ENCODE results near the gene CHST8.

Gene CHST8

DNA sequence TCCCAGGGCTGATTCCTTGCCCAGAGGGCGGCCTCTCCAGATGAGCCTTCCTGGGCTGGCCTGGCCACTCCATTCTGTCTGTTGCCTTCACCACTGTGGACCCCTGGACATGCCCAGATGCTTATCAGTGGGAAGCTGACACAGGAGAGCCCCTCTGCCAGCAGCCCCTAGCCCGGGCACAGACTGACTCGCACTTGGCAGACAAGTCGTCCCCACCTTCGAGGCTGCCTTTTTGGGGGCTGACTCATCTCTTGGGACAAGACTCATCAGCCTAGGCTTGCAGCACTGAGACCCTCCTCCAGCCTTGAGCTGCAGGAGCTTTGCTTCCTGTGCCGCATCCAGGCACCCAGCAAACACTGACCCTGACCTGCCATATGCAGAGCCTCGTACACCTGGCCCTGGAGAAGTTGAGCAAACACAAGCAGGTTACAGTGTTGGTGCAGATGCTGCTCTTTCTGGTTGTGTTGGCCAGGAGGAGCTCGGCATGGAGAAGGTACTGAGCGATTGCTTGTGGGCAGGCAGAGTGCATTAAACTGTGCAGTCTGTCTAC lies 8.1 kb downstream of the CHST8 start:
- Histone ChIP-seq H3K4me1 (ENCODE audit: control insufficient read depth, insufficient read depth, low read length) (peaks cover 15% of the 10 kb centered on the region; the same call in 1 of the 2 replicates), H3K4me3 (ENCODE audit: low read depth, low read length) (no peak overlapping the region), H3K36me3 (ENCODE audit: control insufficient read depth, insufficient read depth, low read length) (no peaks in the 10 kb centered on the region), H3K27me3 (ENCODE audit: control insufficient read depth, insufficient read depth, low read length) (peaks cover 12% of the 10 kb centered on the region; the same call in 1 of the 2 replicates), H3K27ac (ENCODE audit: low read depth, low read length) (no peak overlapping the region), H3K9ac (ENCODE audit: low read length) (no peak overlapping the region), H3K9me3 (ENCODE audit: control insufficient read depth, insufficient read depth, low read depth, low read length) (no peaks in the 10 kb centered on the region)

DNA sequence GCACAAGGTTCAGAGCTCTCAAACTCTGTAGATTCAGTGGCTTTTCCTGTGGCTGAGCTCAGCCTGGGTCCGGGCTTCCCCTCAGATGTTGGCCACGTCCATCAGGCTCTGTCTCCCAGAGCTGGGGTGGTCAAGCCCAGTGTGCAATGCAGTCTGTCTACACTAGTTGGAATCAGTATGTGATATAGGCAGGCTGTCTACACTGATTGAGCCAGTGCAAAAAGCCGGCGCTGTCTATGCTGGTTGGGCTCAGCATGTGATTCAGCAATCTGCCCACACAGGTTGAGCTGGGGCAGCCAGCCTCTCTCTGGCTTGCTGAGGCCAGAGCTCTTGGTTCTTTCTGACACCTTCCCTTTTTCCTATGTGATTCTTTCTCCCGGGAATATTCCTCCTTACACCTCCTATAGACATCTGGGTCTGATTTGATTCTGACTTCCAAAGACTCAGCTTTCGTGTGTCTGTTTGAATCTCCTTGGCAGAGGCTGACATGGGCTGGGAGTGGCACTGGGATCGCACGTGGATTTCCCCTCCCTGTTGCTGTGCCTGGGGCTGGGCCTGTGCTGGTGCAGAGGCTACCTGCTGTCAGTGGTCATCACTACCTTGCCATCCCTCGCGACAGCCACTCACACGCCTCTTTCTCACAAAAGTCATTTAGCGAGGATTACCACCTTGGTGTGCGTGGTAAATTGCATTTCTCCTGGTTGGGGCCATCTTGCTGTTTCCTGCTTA lies 9.3 kb downstream of the CHST8 start:
- Histone ChIP-seq H3K9me3 (ENCODE audit: control insufficient read depth, insufficient read depth, low read depth, low read length) (no peaks in the 10 kb centered on the region), H3K9ac (ENCODE audit: low read length) (no peak overlapping the region), H3K27ac (ENCODE audit: low read depth, low read length) (no peak overlapping the region), H3K36me3 (ENCODE audit: control insufficient read depth, insufficient read depth, low read length) (no peaks in the 10 kb centered on the region), H3K27me3 (ENCODE audit: control insufficient read depth, insufficient read depth, low read length) (peaks cover 1% of the 10 kb centered on the region; the same call in 1 of the 2 replicates), H3K4me1 (ENCODE audit: control insufficient read depth, insufficient read depth, low read length) (peaks cover 16% of the 10 kb centered on the region; the same call in 1 of the 2 replicates), H3K4me3 (ENCODE audit: low read depth, low read length) (no peak overlapping the region)

DNA sequence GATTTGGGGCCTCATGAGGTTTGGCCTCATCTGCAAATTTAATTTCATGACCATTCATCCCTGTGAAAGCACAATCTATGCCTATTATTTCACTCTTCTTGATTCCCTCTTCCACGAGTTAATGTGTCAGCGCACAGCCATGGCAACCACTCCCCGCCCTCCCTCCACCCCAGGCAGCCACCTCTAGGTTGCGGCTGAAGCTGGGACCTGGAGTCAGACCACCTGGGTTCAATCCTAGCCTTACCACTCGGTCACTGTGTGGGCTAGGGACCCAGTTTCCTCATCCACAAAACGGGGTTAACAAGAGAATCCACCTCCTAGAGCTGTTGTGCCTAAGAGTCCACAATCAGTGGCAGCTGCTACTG lies 9.8 kb downstream of the CHST8 start:
- Histone ChIP-seq H3K27me3 (ENCODE audit: control insufficient read depth, insufficient read depth, low read length) (no peaks in the 10 kb centered on the region), H3K27ac (ENCODE audit: low read depth, low read length) (no peak overlapping the region), H3K4me1 (ENCODE audit: control insufficient read depth, insufficient read depth, low read length) (peaks cover 17% of the 10 kb centered on the region; the same call in 1 of the 2 replicates), H3K9ac (ENCODE audit: low read length) (no peak overlapping the region), H3K36me3 (ENCODE audit: control insufficient read depth, insufficient read depth, low read length) (no peaks in the 10 kb centered on the region), H3K9me3 (ENCODE audit: control insufficient read depth, insufficient read depth, low read depth, low read length) (no peaks in the 10 kb centered on the region), H3K4me3 (ENCODE audit: low read depth, low read length) (no peak overlapping the region)

DNA sequence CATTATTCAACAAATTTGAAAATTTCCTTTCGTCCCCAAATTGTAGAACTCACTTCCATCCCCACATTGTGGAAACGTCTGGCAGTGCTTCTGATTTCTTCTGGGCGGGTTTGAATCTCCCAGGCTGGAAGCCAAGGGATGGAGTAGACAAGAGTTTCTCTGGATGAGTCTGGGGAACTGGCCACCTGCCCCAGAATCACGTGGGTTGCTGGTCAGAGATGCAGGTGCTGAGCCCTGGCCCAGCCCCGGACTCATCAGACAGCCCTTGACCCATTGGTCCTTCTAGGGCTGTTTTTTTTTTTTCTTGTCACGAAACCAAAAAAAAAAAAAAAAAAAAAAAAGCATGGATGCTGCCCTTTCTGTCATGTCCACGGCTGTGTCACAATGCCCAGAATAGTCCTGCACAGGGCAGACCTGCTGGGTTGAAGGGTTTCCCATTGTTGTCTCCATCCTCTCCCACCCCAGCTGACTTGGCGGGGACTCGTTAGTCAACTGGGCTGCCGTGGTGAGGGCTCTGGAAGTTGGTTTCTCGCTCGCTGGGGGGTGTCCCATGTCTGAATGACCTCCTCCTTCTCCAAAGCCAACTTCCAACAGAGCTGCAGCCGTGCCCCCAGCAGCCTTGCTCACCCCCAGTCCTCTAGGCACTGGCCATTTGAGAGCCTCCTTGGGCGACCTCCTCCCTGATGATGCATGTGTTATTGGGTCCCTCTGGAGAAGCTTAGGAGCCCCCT lies 12.8 kb downstream of the CHST8 start:
- Histone ChIP-seq H3K36me3 (ENCODE audit: control insufficient read depth, insufficient read depth, low read length) (no peaks in the 10 kb centered on the region), H3K27me3 (ENCODE audit: control insufficient read depth, insufficient read depth, low read length) (no peaks in the 10 kb centered on the region), H3K9ac (ENCODE audit: low read length) (no peak overlapping the region), H3K27ac (ENCODE audit: low read depth, low read length) (no peak overlapping the region), H3K4me3 (ENCODE audit: low read depth, low read length) (no peak overlapping the region), H3K4me1 (ENCODE audit: control insufficient read depth, insufficient read depth, low read length) (peaks cover 41% of the 10 kb centered on the region), H3K9me3 (ENCODE audit: control insufficient read depth, insufficient read depth, low read depth, low read length) (no peaks in the 10 kb centered on the region)

DNA sequence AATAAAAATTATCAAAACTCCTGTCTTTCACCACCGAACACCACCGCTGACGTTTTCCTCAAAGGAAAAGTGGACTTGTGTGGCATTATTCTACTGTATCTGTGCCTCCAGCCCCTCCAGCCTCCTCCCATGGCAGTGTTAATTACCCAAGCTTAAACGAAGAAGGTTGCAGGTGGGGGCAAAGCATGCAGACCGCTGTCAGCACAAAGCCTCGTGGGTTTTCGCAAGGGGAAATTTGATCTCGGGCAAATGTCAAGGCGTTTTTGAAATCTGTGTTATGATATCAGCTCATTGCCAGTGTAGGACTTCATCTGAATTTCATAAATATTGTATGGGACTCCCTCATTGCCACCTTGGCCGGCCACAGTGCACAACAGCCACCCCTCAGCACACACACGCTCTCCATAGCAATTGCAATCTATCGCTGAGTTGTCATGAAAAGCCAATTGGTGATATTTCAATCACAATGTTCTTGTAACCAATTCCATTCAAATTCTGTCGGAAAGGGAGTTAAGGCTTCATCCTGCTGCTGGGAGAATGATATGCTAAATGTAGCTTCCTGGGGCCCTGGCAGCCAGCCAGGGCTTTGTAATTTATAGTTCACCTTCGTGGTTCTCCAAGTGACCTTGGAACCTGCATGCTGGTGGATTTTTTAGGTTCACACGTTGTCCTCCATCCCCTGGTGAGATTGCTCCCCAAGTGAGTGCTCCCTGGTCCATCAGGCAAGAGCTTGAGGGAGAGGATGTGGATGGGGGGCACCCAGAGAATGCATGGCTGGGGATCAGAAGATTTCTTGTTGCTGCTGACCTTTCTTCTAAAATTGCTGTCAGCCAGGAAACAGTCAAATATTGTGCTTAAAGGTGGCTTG lies 16.6 kb downstream of the CHST8 start:
- H3K27me3 ChIP-seq (ENCODE audit: control insufficient read depth, insufficient read depth, low read length) = no peaks in the 10 kb centered on the region
- H3K4me1 ChIP-seq (ENCODE audit: control insufficient read depth, insufficient read depth, low read length) = peaks cover 40% of the 10 kb centered on the region
- peak overlapping the region; percentile 53; the same call in 1 of the 2 replicates for H3K27ac ChIP-seq (ENCODE audit: low read depth, low read length)
- H3K9ac ChIP-seq (ENCODE audit: low read length) = peak overlapping the region; percentile 38
- H3K36me3 ChIP-seq (ENCODE audit: control insufficient read depth, insufficient read depth, low read length) = no peaks in the 10 kb centered on the region
- no peaks in the 10 kb centered on the region for H3K9me3 ChIP-seq (ENCODE audit: control insufficient read depth, insufficient read depth, low read depth, low read length)
- H3K4me3 ChIP-seq (ENCODE audit: low read depth, low read length) = peak overlapping the region; percentile 34; the same call in 1 of the 2 replicates

DNA sequence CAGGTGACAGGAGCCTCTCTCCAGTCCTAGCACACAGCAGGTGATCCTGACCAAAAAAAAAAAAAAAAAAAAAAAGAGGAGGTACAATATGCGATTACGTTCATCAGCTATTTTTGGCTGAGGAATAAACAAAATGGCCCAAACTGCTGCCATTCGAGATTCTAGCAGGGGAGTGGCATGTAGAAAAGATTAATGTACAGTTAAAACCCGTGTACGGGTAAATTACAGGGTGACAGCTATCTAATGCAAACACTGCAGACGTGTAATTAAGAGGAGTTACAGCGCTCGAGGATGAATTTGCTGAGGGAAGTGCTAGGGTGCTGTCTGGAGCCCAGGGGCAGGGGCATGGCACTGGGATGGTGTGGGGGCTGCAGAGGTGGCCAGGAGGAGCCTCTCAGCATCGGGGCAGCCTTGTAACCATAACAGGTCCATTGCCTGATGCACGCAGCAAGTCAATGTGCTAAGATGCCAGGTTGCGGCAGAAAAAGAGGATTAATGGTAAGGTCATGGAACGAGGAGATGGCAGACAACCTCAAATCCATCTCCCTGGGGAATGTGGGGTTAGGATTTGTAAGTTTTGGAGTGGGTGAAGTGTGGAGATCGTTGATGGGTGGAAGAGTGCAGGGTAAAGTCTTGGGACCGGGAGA lies 17.4 kb downstream of the CHST8 start:
- H3K9me3 ChIP-seq (ENCODE audit: control insufficient read depth, insufficient read depth, low read depth, low read length) = no peaks in the 10 kb centered on the region
- peaks cover 40% of the 10 kb centered on the region for H3K4me1 ChIP-seq (ENCODE audit: control insufficient read depth, insufficient read depth, low read length)
- H3K9ac ChIP-seq (ENCODE audit: low read length) = peak overlapping the region; percentile 23
- peak overlapping the region; percentile 34; the same call in 1 of the 2 replicates for H3K4me3 ChIP-seq (ENCODE audit: low read depth, low read length)
- H3K36me3 ChIP-seq (ENCODE audit: control insufficient read depth, insufficient read depth, low read length) = no peaks in the 10 kb centered on the region
- H3K27me3 ChIP-seq (ENCODE audit: control insufficient read depth, insufficient read depth, low read length) = no peaks in the 10 kb centered on the region
- H3K27ac ChIP-seq (ENCODE audit: low read depth, low read length) = peak overlapping the region; percentile 53; the same call in 1 of the 2 replicates

DNA sequence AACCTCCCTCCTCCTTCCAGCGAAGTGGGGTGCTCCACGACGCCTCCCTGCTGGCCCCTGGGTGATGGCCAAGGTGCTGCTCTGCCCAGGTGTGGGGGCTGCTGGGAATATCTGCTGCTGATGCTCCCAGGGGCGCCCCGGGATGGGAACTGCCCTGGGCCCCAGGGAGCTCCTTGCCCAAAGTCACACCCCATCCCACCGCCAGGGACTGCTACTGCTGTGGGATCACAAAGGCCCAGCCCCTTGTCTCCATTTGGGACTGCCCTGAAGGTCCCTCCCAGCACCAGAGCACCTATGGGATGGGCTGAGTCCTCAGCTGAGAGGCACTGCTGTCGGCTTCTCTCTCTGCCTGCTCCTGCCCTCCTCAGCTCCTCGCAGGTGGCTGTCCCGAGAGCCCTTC lies 19.0 kb downstream of the CHST8 start:
- Histone ChIP-seq H3K9me3 (ENCODE audit: control insufficient read depth, insufficient read depth, low read depth, low read length) (no peaks in the 10 kb centered on the region), H3K4me1 (ENCODE audit: control insufficient read depth, insufficient read depth, low read length) (peaks cover 40% of the 10 kb centered on the region), H3K4me3 (ENCODE audit: low read depth, low read length) (no peak overlapping the region), H3K27ac (ENCODE audit: low read depth, low read length) (no peak overlapping the region), H3K27me3 (ENCODE audit: control insufficient read depth, insufficient read depth, low read length) (no peaks in the 10 kb centered on the region), H3K9ac (ENCODE audit: low read length) (no peak overlapping the region), H3K36me3 (ENCODE audit: control insufficient read depth, insufficient read depth, low read length) (no peaks in the 10 kb centered on the region)

DNA sequence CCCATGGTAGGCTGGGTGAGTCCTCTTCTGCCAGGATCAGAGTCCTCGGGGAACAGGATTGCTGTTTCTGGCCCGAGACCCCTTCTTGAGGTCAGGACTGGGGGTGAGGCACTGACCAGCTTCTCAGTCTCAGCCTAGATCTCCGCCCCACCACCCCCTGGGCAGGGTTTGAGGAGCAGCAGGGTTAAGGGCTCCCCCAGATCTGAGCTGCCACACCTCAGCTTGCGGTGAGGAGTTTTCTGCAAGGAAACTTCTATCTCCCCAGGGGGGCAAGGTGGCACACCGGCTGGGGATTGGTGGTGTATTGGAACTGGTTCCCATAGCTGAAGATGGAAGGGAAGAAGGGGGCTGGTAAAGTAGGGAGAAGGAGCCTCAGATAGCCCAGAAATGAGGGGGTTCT lies 19.5 kb downstream of the CHST8 start:
- Histone ChIP-seq H3K27me3 (ENCODE audit: control insufficient read depth, insufficient read depth, low read length) (no peaks in the 10 kb centered on the region), H3K27ac (ENCODE audit: low read depth, low read length) (no peak overlapping the region), H3K4me3 (ENCODE audit: low read depth, low read length) (no peak overlapping the region), H3K4me1 (ENCODE audit: control insufficient read depth, insufficient read depth, low read length) (peaks cover 36% of the 10 kb centered on the region), H3K36me3 (ENCODE audit: control insufficient read depth, insufficient read depth, low read length) (no peaks in the 10 kb centered on the region), H3K9me3 (ENCODE audit: control insufficient read depth, insufficient read depth, low read depth, low read length) (no peaks in the 10 kb centered on the region), H3K9ac (ENCODE audit: low read length) (no peak overlapping the region)

DNA sequence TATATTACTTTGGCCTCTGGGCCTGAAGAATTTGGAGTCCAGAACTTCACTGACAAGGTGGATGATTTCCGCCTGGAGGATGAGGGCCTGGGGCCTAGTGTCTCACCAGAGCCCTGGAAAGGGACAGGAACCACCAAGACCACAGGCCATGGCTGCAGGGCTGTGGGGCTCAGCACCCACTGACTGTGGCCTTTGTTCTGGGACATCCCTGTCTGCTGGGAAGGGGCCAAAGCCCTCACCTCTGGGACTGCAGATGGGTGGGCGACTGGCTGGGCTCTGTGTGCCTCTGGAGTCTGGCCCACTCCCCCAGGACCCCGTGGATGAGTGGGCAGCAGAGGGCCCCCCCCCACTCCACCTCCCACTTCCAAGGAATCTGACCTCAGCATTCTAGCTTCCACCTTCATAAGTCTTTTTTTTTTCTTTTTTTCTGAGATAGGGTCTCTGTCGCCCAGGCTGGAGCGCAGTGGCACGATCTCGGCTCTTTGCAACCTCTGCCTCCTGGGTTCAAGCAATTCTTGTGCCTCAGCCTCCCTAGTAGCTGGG lies 20.3 kb downstream of the CHST8 start:
- H3K4me3 ChIP-seq (ENCODE audit: low read depth, low read length) = no peak overlapping the region
- peaks cover 31% of the 10 kb centered on the region for H3K4me1 ChIP-seq (ENCODE audit: control insufficient read depth, insufficient read depth, low read length)
- H3K36me3 ChIP-seq (ENCODE audit: control insufficient read depth, insufficient read depth, low read length) = no peaks in the 10 kb centered on the region
- no peak overlapping the region for H3K9ac ChIP-seq (ENCODE audit: low read length)
- H3K27ac ChIP-seq (ENCODE audit: low read depth, low read length) = no peak overlapping the region
- H3K9me3 ChIP-seq (ENCODE audit: control insufficient read depth, insufficient read depth, low read depth, low read length) = no peaks in the 10 kb centered on the region
- no peaks in the 10 kb centered on the region for H3K27me3 ChIP-seq (ENCODE audit: control insufficient read depth, insufficient read depth, low read length)

DNA sequence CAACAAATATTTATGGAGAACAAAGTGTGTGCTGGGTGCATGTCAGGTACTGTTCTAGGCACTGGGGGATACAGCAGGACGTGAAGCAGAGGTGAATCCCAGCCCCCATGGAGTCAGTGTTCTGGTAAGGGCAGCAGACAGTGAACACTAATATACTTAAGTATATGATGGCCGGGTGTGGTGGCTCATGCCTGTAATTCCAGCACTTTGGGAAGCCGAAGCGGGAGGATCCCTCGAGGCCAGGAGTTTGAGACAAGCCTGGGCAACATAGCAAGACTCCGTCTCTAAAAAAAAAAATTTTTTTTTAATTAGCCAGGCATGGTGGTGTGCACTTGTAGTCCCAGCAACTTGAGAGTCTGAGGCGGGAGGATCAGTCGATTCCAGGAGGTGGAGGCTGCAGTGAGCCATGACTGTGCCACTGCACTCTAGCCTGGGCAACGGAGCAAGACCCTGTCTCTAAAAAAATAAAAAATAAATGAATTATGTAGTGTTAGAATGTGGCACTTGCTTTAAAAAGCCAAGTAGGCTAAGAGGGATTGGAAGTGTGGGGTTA lies 22.6 kb downstream of the CHST8 start:
- no peaks in the 10 kb centered on the region for H3K9me3 ChIP-seq (ENCODE audit: control insufficient read depth, insufficient read depth, low read depth, low read length)
- H3K27ac ChIP-seq (ENCODE audit: low read depth, low read length) = no peak overlapping the region
- H3K4me1 ChIP-seq (ENCODE audit: control insufficient read depth, insufficient read depth, low read length) = peaks cover 22% of the 10 kb centered on the region
- no peaks in the 10 kb centered on the region for H3K36me3 ChIP-seq (ENCODE audit: control insufficient read depth, insufficient read depth, low read length)
- H3K27me3 ChIP-seq (ENCODE audit: control insufficient read depth, insufficient read depth, low read length) = no peaks in the 10 kb centered on the region
- no peak overlapping the region for H3K4me3 ChIP-seq (ENCODE audit: low read depth, low read length)
- H3K9ac ChIP-seq (ENCODE audit: low read length) = no peak overlapping the region

Data from HUES6 (cell line).